ENCODE data around the gene IER5L.

DNA sequence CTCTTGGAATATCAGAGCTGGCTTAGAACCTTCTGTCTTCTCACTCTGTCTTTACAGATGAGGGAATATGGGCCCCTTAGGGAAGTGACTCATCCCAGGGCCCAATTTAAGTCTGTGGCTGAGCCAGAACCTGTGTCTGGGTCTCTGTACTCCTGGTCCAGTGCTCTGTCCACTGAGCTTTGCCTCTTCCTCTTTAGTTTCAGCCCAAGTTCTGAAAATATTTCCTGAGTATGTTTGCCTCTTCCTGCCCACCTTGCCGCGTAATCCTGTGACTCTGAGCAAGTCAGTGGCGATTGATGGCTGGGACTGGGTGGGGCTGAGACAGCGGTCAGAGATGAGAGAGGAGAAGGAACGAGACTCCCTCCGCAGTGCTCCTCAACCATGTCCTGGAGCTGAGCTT is 7.8 kb downstream of the IER5L start:
- TF ChIP-seq, protein P1, sequence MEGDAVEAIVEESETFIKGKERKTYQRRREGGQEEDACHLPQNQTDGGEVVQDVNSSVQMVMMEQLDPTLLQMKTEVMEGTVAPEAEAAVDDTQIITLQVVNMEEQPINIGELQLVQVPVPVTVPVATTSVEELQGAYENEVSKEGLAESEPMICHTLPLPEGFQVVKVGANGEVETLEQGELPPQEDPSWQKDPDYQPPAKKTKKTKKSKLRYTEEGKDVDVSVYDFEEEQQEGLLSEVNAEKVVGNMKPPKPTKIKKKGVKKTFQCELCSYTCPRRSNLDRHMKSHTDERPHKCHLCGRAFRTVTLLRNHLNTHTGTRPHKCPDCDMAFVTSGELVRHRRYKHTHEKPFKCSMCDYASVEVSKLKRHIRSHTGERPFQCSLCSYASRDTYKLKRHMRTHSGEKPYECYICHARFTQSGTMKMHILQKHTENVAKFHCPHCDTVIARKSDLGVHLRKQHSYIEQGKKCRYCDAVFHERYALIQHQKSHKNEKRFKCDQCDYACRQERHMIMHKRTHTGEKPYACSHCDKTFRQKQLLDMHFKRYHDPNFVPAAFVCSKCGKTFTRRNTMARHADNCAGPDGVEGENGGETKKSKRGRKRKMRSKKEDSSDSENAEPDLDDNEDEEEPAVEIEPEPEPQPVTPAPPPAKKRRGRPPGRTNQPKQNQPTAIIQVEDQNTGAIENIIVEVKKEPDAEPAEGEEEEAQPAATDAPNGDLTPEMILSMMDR (IDR thresholded peaks at IDR 0.05) = no peak
- no peak for TF ChIP-seq POLR2A (IDR thresholded peaks at IDR 0.05)
